Measurements from ENCODE around the gene LRRC8C. TPM values are rescaled to one million over a fixed set of nuclear protein-coding genes. Genes with fewer than 3 reads are reported as not detected.

Gene LRRC8C
- total RNA-seq, 2 donors from 2014 or later = 27.0 to 31.7 TPM

GRCh38 chr1:89721351-89721750, 88.4 kb downstream of the LRRC8C start:
- peaks cover 5 to 11% of the 10 kb centered on the region in 2 donors for H3K9me3 Mint-ChIP-seq
- ATAC-seq = peak in 1 of 2 donors; percentile 30
- DNase-seq (ENCODE audit: low spot score in 2 of 2) = no peak
- peak overlapping the region; percentile 95 to 98 for H3K27ac Mint-ChIP-seq
- H3K36me3 Mint-ChIP-seq = peaks cover 24 to 47% of the 10 kb centered on the region in 2 donors

- Mint-ChIP-seq H3K36me3 (peaks cover 32 to 46% of the 10 kb centered on the region in 2 donors), H3K9me3 (peaks cover 12 to 15% of the 10 kb centered on the region in 2 donors)
- ATAC-seq = no peak
Observed at GRCh38 chr1:89723144-89723543, 90.2 kb downstream of the LRRC8C start.

GRCh38 chr1:89723863-89724262, 90.9 kb downstream of the LRRC8C start:
- H3K27ac Mint-ChIP-seq = peak overlapping the region; percentile 88 to 94
- H3K9me3 Mint-ChIP-seq = peaks cover 15 to 19% of the 10 kb centered on the region in 2 donors
- DNase-seq (ENCODE audit: low spot score in 2 of 2) (no peak), ATAC-seq (no peak)
- peaks cover 34 to 53% of the 10 kb centered on the region in 2 donors for H3K36me3 Mint-ChIP-seq

More at GRCh38 chr1:89723144-89723543, 90.2 kb downstream of the LRRC8C start:
- peak overlapping the region; percentile 37 to 94 for H3K27ac Mint-ChIP-seq
- DNase-seq (ENCODE audit: low spot score in 2 of 2) = no peak

GRCh38 chr1:89724369-89725010, 91.6 kb downstream of the LRRC8C start:
- ATAC-seq (peak; percentile 90 to 93), DNase-seq (ENCODE audit: low spot score in 2 of 2) (peak; percentile 56 to 81)
- Mint-ChIP-seq H3K27ac (peak overlapping the region; percentile 94 to 96), H3K9me3 (peaks cover 15 to 19% of the 10 kb centered on the region in 2 donors), H3K36me3 (peaks cover 32 to 51% of the 10 kb centered on the region in 2 donors)

- DNase-seq (ENCODE audit: low spot score in 2 of 2) (no peak), ATAC-seq (peak; percentile 57 to 73)
- Mint-ChIP-seq H3K9me3 (peaks cover 15 to 19% of the 10 kb centered on the region in 2 donors), H3K36me3 (peaks cover 32 to 48% of the 10 kb centered on the region in 2 donors), H3K27ac (peak overlapping the region; percentile 94 to 96)
Observed at GRCh38 chr1:89725011-89725370, 92.1 kb downstream of the LRRC8C start.

- peaks cover 15 to 19% of the 10 kb centered on the region in 2 donors for H3K9me3 Mint-ChIP-seq
- no peak for ATAC-seq
- H3K27ac Mint-ChIP-seq = peak overlapping the region; percentile 94 to 96
- DNase-seq (ENCODE audit: low spot score in 2 of 2) = no peak
- H3K36me3 Mint-ChIP-seq = peaks cover 32 to 45% of the 10 kb centered on the region in 2 donors
Observed at GRCh38 chr1:89725631-89726030, 92.7 kb downstream of the LRRC8C start.

- Mint-ChIP-seq H3K9me3 (peaks cover 15 to 19% of the 10 kb centered on the region in 2 donors), H3K27ac (peak overlapping the region in 1 of 2 donors; percentile 65), H3K36me3 (peaks cover 32 to 43% of the 10 kb centered on the region in 2 donors)
- DNase-seq (ENCODE audit: low spot score in 2 of 2) (no peak), ATAC-seq (no peak)
Observed at GRCh38 chr1:89727517-89728312, 94.8 kb downstream of the LRRC8C start.

- DNase-seq (ENCODE audit: low spot score in 2 of 2) (no peak), ATAC-seq (no peak)
- Mint-ChIP-seq H3K27ac (peak overlapping the region; percentile 45 to 76), H3K36me3 (peaks cover 27 to 37% of the 10 kb centered on the region in 2 donors), H3K9me3 (peaks cover 12 to 16% of the 10 kb centered on the region in 2 donors)
Observed at GRCh38 chr1:89728381-89728780, 95.5 kb downstream of the LRRC8C start.

GRCh38 chr1:89732206-89732605, 99.3 kb downstream of the LRRC8C start:
- peaks cover 9 to 18% of the 10 kb centered on the region in 2 donors for H3K36me3 Mint-ChIP-seq
- H3K9me3 Mint-ChIP-seq = peaks cover 7 to 16% of the 10 kb centered on the region in 2 donors
- H3K27ac Mint-ChIP-seq = no peak overlapping the region
- ATAC-seq (no peak), DNase-seq (ENCODE audit: low spot score in 2 of 2) (no peak)

GRCh38 chr1:89732643-89733222, 99.8 kb downstream of the LRRC8C start:
- ATAC-seq (peak; percentile 14 to 52), DNase-seq (ENCODE audit: low spot score in 2 of 2) (no peak)
- Mint-ChIP-seq H3K36me3 (peaks cover 6 to 13% of the 10 kb centered on the region in 2 donors), H3K27ac (no peak overlapping the region), H3K9me3 (peaks cover 4 to 12% of the 10 kb centered on the region in 2 donors)

GRCh38 chr1:89733748-89734147, 100.8 kb downstream of the LRRC8C start:
- ATAC-seq (no peak), DNase-seq (ENCODE audit: low spot score in 2 of 2) (no peak)
- H3K9me3 Mint-ChIP-seq = peaks cover 0 to 7% of the 10 kb centered on the region in 2 donors
- H3K36me3 Mint-ChIP-seq = peaks cover 5% of the 10 kb centered on the region in 2 donors
- no peak overlapping the region for H3K27ac Mint-ChIP-seq

- no peak for ATAC-seq
- no peak for DNase-seq (ENCODE audit: low spot score in 2 of 2)
- Mint-ChIP-seq H3K27ac (no peak overlapping the region), H3K36me3 (no peaks in the 10 kb centered on the region), H3K9me3 (peaks cover 0 to 7% of the 10 kb centered on the region in 2 donors)
Observed at GRCh38 chr1:89734442-89734841, 101.5 kb downstream of the LRRC8C start.

- DNase-seq (ENCODE audit: low spot score in 2 of 2) = no peak
- H3K36me3 Mint-ChIP-seq = no peaks in the 10 kb centered on the region
- no peak overlapping the region for H3K27ac Mint-ChIP-seq
- ATAC-seq = no peak
- peaks cover 0 to 7% of the 10 kb centered on the region in 2 donors for H3K9me3 Mint-ChIP-seq
Observed at GRCh38 chr1:89735479-89735878, 102.6 kb downstream of the LRRC8C start.

- no peak overlapping the region for H3K27ac Mint-ChIP-seq
- ATAC-seq = no peak
- peaks cover 0 to 7% of the 10 kb centered on the region in 2 donors for H3K9me3 Mint-ChIP-seq
- H3K36me3 Mint-ChIP-seq = peaks cover 0 to 7% of the 10 kb centered on the region in 2 donors
- no peak for DNase-seq (ENCODE audit: low spot score in 2 of 2)
Observed at GRCh38 chr1:89736937-89737733, 104.2 kb downstream of the LRRC8C start.

GRCh38 chr1:89737985-89738510, 105.1 kb downstream of the LRRC8C start:
- Mint-ChIP-seq H3K36me3 (peaks cover 0 to 12% of the 10 kb centered on the region in 2 donors), H3K9me3 (peaks cover 0 to 7% of the 10 kb centered on the region in 2 donors), H3K27ac (peak overlapping the region in 1 of 2 donors; percentile 53)
- ATAC-seq (no peak), DNase-seq (ENCODE audit: low spot score in 2 of 2) (no peak)

Measured in activated naive CD4-positive, alpha-beta T cell treated with anti-CD3 and anti-CD28 coated beads, Interleukin-2, amount 50 U/mL, for 72 hours (primary cell).